PC-9 (cell line): Measurements from ENCODE around the gene HOXA11. TPM values are rescaled to one million over a fixed set of nuclear protein-coding genes. Genes with fewer than 3 reads are reported as not detected.

Source experiments
- BruUV-seq: library from RNA; stranded (reverse); fragments of 400-500 nt; replicated peaks from 2 replicates; lab custom pipeline; 2021; lab: Mats Ljungman, UMichigan
- CTCF ChIA-PET: fragments of 300-600 bp; sonication (Branson Sonifier 250); formaldehyde crosslinking; loops from one replicate; lab custom pipeline; 2022; ENCODE audit warnings: antibody characterized with exemption; lab: Charles Lee
- POLR2A ChIA-PET: fragments of 300-600 bp; sonication (Branson Sonifier 250); formaldehyde crosslinking; loops from one replicate; lab custom pipeline; 2022; ENCODE audit warnings: antibody characterized with exemption; ENCODE audit not compliant: unreplicated experiment; lab: Charles Lee
- DNase-seq, 2 experiments: peaks; one replicate each; pipeline versions ENCODE4 v3.0.0 to v3.0.0-alpha.2; 2015 to 2022; ENCODE audit warnings: mixed read lengths in 1 of 2
- H2AFZ ChIP-seq: fragments of 200-600 bp; sonication (generic); 2 replicates; pipeline ENCODE4 v1.8.1; 2017; ENCODE audit warnings: antibody characterized with exemption
- H3F3A ChIP-seq: fragments of 200-600 bp; sonication (generic); 2 replicates; pipeline ENCODE4 v1.8.1; 2017; ENCODE audit warnings: antibody characterized with exemption, mild to moderate bottlenecking, low read depth; ENCODE audit not compliant: insufficient read depth
- H3K27ac ChIP-seq: fragments of 200-600 bp; sonication (generic); 2 replicates; pipeline ENCODE4 v1.6.1; 2016; ENCODE audit warnings: mixed run types
- H3K27me3 ChIP-seq: fragments of 200-600 bp; sonication (generic); 2 replicates; pipeline ENCODE4 v1.6.1; 2016; ENCODE audit warnings: low read depth, mixed run types; ENCODE audit not compliant: insufficient read depth
- H3K36me3 ChIP-seq: fragments of 200-600 bp; sonication (generic); 2 replicates; pipeline ENCODE4 v1.6.1; 2016; ENCODE audit warnings: low read depth, mixed run types
- H3K4me1 ChIP-seq: fragments of 200-600 bp; sonication (generic); replicated peaks from 2 replicates; pipeline ENCODE4 v1.6.1; 2016; ENCODE audit warnings: mixed run types; ENCODE audit not compliant: insufficient read depth
- H3K4me2 ChIP-seq: fragments of 200-600 bp; sonication (generic); 2 replicates; pipeline ENCODE4 v1.6.1; 2017; ENCODE audit warnings: mixed run types
- H3K4me3 ChIP-seq: fragments of 200-600 bp; sonication (generic); 2 replicates; pipeline ENCODE4 v1.6.1; 2016; ENCODE audit warnings: mixed run types
- H3K79me2 ChIP-seq: fragments of 200-600 bp; sonication (generic); 2 replicates; pipeline ENCODE4 v1.6.1; 2017; ENCODE audit warnings: low read depth, mixed run types
- H3K9me2 ChIP-seq: fragments of 200-600 bp; sonication (generic); 2 replicates; pipeline ENCODE4 v1.8.1; 2017; ENCODE audit warnings: mild to moderate bottlenecking; ENCODE audit not compliant: insufficient read depth
- H3K9me3 ChIP-seq: fragments of 200-600 bp; sonication (generic); 2 replicates; pipeline ENCODE4 v1.8.1; 2016; ENCODE audit warnings: low read depth; ENCODE audit not compliant: insufficient read depth
- H4K20me1 ChIP-seq: fragments of 200-600 bp; sonication (generic); 2 replicates; pipeline ENCODE4 v1.8.1; 2017; ENCODE audit not compliant: insufficient read depth
- EZH2 ChIP-seq: fragments of 200-600 bp; sonication (generic); IDR thresholded peaks from 2 replicates; pipeline ENCODE4 v1.8.0; 2017; ENCODE audit warnings: antibody characterized with exemption, low read depth
- intact Hi-C: fragments of 100-400 bp; cut with micrococcal nuclease; formaldehyde crosslinking; loops from one replicate; pipeline ENCODE4 v1.10.0; 2022; ENCODE audit not compliant: unreplicated experiment
- total RNA-seq: library from RNA; stranded (reverse); gene quantifications from 2 replicates; pipeline ENCODE4 v1.2.3, GENCODE V29; 2021
- TF ChIP-seq, protein P1 (sequence below): fragments of 200-600 bp; sonication (generic); conservative IDR thresholded peaks from 2 replicates; pipeline ENCODE4 v1.6.1; 2017; ENCODE audit warnings: mixed run types, antibody characterized with exemption, mild to moderate bottlenecking, moderate library complexity

Gene HOXA11
- total RNA-seq, 1 experiment from 2014 or later, result 0.26 TPM

DNA sequence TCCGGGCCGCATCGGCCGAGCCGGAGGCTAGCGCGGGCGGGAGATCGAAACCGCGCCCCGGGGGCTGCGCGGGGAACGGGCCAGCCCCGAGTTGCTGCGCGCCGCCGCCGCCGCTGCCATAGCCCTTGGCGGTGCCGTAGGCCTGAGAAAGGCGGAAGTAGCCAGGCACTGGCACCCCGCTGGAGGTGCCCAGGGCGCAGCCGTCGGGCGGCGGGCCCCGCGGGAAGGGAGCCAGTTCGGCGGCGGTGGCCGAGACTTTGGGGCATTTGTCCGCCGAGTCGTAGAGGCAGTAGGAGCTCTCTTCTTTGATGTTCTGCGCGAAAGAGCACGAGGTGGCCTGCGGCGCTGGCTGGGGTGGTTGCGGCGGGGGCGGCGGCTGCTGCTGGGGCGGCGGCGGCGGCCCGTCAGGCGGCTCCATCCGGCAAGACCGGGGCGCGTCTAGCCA is 11.5 kb downstream of the HOXA11 start:
- ChIA-PET CTCF (no interaction called here), POLR2A (no interaction called here)
- H3K4me1 ChIP-seq, result peaks cover 19% of the 10 kb centered on the region
- no peak for DNase-seq
- no peak overlapping the region for H3K27ac ChIP-seq
- no peaks in the 10 kb centered on the region for H3K27me3 ChIP-seq
- H4K20me1 ChIP-seq, result no peaks in the 10 kb centered on the region
- no peaks in the 10 kb centered on the region for H3K79me2 ChIP-seq
- H3K9me2 ChIP-seq, result no peaks in the 10 kb centered on the region
- H2AFZ ChIP-seq, result no peak overlapping the region
- H3K4me3 ChIP-seq, result no peak overlapping the region
- BruUV-seq, result no TSS peak
- H3K9me3 ChIP-seq, result no peaks in the 10 kb centered on the region
- H3F3A ChIP-seq, result peaks cover 17% of the 10 kb centered on the region
- TF ChIP-seq, protein P1, sequence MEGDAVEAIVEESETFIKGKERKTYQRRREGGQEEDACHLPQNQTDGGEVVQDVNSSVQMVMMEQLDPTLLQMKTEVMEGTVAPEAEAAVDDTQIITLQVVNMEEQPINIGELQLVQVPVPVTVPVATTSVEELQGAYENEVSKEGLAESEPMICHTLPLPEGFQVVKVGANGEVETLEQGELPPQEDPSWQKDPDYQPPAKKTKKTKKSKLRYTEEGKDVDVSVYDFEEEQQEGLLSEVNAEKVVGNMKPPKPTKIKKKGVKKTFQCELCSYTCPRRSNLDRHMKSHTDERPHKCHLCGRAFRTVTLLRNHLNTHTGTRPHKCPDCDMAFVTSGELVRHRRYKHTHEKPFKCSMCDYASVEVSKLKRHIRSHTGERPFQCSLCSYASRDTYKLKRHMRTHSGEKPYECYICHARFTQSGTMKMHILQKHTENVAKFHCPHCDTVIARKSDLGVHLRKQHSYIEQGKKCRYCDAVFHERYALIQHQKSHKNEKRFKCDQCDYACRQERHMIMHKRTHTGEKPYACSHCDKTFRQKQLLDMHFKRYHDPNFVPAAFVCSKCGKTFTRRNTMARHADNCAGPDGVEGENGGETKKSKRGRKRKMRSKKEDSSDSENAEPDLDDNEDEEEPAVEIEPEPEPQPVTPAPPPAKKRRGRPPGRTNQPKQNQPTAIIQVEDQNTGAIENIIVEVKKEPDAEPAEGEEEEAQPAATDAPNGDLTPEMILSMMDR, result no peak
- no peak for TF ChIP-seq EZH2
- no peak overlapping the region for H3K4me2 ChIP-seq
- H3K36me3 ChIP-seq, result no peaks in the 10 kb centered on the region
- intact Hi-C loops, result no loop called here

DNA sequence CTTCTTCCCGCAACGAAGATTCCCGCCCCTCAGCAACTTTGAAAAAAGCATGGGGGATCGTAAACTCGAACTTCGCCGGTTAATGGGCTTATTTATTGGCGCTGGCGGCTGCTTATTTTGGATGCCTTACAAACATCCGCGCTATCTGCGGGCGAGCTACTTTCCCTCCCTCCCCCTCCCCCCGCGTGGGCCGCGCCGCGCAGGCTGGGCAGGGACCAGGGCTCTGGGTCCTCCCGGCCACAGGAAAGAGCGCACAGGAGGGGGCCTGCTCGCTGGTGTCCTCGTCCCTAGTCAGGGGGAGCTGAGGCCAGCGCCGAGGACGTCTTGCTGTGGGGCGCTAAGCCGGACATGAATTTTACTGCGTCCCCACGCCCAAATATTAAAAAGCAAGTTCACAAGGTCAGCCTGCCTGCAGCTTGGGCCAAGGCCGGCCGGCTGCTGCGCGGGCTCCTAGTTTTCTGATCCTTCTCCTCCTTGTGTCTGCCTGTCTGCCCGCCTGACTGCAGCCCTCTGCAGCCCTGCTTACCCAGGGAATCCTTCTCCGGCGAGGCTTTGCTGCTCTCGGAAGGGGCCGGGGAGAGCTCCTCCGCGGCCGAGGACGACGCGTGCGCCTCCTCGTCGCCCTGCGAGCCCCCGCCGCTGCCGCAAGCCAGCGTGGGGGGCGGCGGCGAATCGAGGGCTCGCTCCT is 12.1 kb downstream of the HOXA11 start:
- Histone ChIP-seq H3K4me2 (no peak overlapping the region), H3K27ac (no peak overlapping the region), H3F3A (peaks cover 17% of the 10 kb centered on the region), H3K9me3 (no peaks in the 10 kb centered on the region), H3K4me3 (no peak overlapping the region), H3K9me2 (no peaks in the 10 kb centered on the region), H3K36me3 (no peaks in the 10 kb centered on the region), H3K4me1 (peaks cover 20% of the 10 kb centered on the region), H3K79me2 (no peaks in the 10 kb centered on the region), H2AFZ (no peak overlapping the region), H4K20me1 (no peaks in the 10 kb centered on the region), H3K27me3 (no peaks in the 10 kb centered on the region)
- TF ChIP-seq EZH2, result no peak
- TF ChIP-seq, protein P1, result no peak
- POLR2A ChIA-PET, result no interaction called here
- no TSS peak for BruUV-seq
- no peak for DNase-seq
- intact Hi-C loops, result no loop called here
- CTCF ChIA-PET, result no interaction called here

GRCh38 chr7:27172315-27172774 is 12.7 kb downstream of the HOXA11 start:
- no peaks in the 10 kb centered on the region for H3K36me3 ChIP-seq
- no peak for DNase-seq
- H3K79me2 ChIP-seq, result no peaks in the 10 kb centered on the region
- no peak overlapping the region for H3K27ac ChIP-seq
- H3K4me1 ChIP-seq, result peaks cover 20% of the 10 kb centered on the region
- POLR2A ChIA-PET, result no interaction called here
- no peaks in the 10 kb centered on the region for H3K9me3 ChIP-seq
- peaks cover 20% of the 10 kb centered on the region for H3F3A ChIP-seq
- BruUV-seq, result no TSS peak
- CTCF ChIA-PET, result no interaction called here
- no peak overlapping the region for H2AFZ ChIP-seq
- H3K4me3 ChIP-seq, result no peak overlapping the region
- H3K9me2 ChIP-seq, result no peaks in the 10 kb centered on the region
- no peaks in the 10 kb centered on the region for H4K20me1 ChIP-seq
- H3K27me3 ChIP-seq, result no peaks in the 10 kb centered on the region
- intact Hi-C loops, result no loop called here
- TF ChIP-seq, protein P1, result no peak
- TF ChIP-seq EZH2, result no peak
- H3K4me2 ChIP-seq, result no peak overlapping the region
